Measurements from ENCODE around the gene DES. TPM values are rescaled to one million over a fixed set of nuclear protein-coding genes. Genes with fewer than 3 reads are reported as not detected.
A peak's percentile ranks its signal among the peaks of the same experiment; 100 is the strongest.

The DES gene
- total RNA-seq, 1 experiment from 2014 or later = not detected

DNA sequence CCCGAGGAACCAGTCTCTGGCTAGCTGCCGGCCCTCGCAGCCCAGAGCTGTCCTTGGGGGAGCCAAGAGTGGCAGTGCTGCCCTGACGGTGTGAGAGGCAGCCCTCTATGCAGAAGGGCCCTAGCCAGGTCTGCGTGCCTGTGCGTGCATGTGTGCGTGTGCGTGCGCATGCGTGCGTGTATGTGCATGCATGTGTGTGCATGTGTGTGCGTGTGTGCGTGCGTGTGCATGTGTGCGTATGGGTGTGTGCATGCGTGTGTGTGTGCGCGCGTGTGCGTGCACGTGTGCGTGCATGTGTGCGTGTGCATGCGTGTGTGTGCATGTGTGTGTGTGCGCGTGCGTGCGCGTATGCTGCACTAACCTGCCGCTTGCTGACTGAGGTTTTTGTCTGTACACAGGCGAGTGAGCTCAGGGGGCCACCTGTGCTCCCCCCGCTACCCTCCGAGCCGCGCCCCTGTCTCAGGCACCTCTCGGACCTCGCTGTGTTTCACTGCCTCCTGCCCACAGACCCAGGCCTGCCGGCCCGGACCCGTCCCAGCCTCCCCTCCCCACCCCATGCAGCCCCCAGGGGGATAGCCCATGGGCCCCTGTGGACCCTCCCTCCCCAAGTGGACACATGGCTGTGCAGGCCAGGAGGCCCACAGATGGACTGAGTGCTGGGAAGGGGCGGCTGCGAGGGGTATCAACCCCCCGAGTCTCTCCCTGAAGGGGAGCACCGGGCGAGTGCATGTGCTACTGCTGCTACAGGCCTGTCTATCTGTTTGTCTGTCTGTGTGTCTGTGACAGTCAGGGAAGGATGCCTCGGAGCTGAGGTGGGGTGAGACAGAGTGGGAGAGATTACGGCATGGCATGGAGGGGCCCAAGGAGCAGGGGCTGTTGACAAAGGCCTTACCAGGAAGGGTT lies 47.7 kb downstream of the DES start:
- in situ Hi-C loops (cut with HindIII; ENCODE audit: low sequenced_read_pairs) = no loop called here
- DNase-seq (ENCODE audit: low spot score) = no peak

DNA sequence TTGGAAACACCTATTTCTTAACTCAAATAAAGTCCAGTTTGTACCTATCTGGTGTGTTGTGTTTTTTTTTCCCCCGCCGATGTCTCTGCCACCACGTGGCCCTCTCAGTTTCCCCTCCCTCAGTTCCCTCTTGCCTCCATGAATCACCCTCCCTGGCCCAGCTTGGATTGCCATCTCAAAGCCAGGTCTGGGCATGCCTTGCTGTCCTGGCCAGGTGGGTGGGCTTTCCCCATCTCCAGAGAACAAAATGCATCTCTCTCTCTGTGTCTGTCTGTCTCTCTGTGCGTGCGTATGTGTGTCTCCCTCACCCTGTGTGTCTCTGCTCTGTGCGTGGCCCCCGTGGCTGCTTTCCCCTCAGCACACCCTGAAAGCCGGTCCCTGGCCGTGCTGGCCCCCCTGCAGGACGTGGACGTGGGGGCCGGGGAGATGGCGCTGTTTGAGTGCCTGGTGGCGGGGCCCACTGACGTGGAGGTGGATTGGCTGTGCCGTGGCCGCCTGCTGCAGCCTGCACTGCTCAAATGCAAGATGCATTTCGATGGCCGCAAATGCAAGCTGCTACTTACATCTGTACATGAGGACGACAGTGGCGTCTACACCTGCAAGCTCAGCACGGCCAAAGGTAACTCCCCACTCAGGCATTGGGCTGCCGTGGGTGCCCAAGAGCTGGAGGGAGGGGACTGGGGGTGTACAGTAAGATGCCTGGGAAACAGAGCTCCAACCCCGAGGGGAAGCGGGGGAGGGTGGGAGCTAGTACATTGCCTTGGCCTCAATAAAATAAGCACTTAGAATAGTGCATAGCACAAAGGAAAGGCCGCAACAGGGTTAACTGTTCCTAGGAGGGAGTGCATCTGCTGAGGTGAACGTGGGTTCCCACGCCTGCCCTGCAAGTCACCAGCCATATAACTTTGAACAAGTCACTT lies 48.9 kb downstream of the DES start:
- in situ Hi-C loops (cut with HindIII; ENCODE audit: low sequenced_read_pairs) = no loop called here
- no peak for DNase-seq (ENCODE audit: low spot score)

DNA sequence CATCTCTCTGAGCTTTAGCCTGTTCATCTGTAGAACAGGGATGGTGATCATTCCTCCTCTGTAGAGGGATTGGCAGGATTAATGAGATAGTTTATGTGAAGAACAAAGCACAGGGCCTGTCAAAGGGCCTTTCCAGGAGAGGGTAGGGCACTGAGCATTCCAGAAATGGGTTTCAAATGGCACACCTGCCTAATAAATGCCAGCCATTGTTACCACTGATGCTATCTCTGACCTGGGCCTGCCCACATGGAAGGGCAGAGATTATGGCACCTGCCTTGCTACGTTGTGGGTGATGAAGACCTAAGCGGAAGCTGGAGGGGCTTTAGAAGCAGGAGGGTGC lies 49.5 kb downstream of the DES start:
- no peak for DNase-seq (ENCODE audit: low spot score)
- in situ Hi-C loops (cut with HindIII; ENCODE audit: low sequenced_read_pairs) = no loop called here

DNA sequence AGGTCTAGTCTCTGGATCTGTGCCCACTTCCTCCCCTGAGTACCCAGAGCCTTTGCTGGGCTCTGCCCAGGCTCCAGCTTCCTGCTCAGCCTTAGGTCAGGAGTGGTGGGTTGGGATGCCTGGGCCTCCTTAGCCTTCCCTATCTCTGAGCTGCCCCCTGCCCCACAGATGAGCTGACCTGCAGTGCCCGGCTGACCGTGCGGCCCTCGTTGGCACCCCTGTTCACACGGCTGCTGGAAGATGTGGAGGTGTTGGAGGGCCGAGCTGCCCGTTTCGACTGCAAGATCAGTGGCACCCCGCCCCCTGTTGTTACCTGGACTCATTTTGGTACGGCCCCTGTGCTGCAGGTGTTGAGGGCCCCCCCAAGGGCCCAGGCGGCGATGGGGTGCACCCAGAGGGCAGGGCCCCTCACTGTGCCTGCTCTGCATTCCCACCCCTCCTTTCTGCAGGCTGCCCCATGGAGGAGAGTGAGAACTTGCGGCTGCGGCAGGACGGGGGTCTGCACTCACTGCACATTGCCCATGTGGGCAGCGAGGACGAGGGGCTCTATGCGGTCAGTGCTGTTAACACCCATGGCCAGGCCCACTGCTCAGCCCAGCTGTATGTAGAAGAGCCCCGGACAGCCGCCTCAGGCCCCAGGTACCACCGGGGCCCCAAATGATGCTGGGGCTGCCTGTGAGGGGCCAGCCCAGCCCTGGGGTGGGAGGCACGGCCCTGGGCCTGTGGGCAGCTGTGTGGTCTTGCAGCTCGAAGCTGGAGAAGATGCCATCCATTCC lies 50.4 kb downstream of the DES start:
- in situ Hi-C loops (cut with HindIII; ENCODE audit: low sequenced_read_pairs) = no loop called here
- no peak for DNase-seq (ENCODE audit: low spot score)

DNA sequence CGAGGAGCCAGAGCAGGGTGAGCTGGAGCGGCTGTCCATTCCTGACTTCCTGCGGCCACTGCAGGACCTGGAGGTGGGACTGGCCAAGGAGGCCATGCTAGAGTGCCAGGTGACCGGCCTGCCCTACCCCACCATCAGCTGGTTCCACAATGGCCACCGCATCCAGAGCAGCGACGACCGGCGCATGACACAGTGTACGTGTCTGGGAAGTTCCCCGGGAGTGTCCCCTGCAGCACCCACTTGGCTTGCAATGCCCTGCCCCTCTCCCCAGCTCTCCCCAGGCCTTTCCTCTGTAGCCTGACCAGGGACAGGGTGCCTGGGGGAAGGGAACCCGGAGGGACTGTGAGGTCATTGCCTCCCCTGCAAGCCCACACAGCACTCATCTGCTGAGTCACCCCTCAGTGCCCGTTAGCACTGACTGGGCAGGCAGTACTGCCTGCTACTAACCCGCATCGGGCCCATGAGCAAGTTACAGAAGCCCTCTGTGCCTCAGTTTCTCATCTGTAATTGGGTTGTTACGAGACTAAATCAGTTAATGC lies 51.1 kb downstream of the DES start:
- in situ Hi-C loops (cut with HindIII; ENCODE audit: low sequenced_read_pairs) = no loop called here
- DNase-seq (ENCODE audit: low spot score) = no peak

DNA sequence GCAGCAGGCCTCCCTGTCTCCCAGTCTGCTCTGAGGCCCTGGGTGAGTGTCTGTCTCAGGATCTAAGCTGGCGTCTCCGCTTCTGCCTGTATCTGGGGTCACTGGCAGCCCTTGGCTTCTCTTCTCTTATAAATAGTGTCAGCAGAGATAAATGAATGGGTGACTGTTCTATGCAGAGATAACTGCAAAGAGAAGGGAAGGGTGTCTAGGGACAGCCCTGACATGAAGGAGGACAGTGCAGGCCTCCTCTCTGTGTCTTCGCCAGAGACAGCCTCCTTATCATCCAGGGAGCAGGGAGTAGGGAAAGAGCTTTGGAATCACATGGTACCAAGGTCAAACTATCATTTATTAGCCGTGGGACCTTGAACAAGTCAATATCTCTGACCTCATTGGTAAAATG lies 52.3 kb downstream of the DES start:
- DNase-seq (ENCODE audit: low spot score) = no peak
- in situ Hi-C loops (cut with HindIII; ENCODE audit: low sequenced_read_pairs) = no loop called here

DNA sequence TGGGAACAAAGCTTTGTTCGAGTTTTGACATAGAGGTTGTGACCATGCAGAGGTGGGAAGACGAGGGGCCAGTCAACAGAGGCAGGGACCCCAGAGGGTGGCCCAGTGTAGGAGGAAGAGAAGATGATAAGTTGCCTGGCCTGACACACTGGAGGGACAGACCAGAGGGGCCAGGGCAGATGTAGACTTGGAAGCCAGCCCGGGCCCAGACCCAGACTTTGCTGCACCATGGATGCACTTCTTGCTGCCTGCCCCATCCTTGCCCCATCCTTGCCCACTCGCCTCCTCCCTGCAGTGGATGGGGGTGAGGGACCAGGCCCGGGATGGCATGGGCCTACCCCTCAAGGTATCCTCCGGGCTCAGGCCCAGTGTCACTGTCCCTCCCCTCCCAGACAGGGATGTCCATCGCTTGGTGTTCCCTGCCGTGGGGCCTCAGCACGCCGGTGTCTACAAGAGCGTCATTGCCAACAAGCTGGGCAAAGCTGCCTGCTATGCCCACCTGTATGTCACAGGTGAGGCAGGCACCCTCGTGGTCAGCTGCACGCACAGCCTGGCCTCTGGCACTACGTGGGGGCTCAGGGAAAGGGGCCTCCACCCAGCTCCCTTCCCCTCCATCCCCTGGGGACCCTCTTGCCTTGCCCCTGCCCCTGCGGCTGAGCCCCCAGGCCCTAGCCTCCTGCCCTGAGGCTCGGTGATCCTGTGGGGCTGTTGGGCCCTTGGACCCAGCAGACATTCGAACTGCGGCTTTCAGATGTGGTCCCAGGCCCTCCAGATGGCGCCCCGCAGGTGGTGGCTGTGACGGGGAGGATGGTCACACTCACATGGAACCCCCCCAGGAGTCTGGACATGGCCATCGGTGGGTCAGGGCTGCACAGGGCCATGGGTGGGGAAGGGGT lies 53.5 kb downstream of the DES start:
- no peak for DNase-seq (ENCODE audit: low spot score)
- in situ Hi-C loops (cut with HindIII; ENCODE audit: low sequenced_read_pairs) = no loop called here

DNA sequence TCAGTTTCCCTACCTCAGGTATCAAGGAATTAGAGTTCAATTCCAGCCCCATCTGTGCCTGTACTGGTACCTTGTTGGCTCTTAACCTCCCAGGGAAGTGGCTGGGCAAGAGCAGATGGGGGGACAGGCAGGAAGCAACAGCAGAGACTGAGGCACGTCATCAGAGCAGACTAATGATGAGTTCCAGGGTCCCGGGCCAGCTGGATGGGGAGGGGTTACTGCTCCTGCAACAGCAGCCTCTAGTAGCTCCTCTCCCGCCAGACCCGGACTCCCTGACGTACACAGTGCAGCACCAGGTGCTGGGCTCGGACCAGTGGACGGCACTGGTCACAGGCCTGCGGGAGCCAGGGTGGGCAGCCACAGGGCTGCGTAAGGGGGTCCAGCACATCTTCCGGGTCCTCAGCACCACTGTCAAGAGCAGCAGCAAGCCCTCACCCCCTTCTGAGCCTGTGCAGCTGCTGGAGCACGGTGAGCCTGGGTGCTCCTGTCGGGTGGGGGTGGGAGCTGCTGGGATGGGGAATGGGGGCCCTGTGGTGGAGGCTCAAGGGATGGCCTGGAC lies 54.5 kb downstream of the DES start:
- in situ Hi-C loops (cut with HindIII; ENCODE audit: low sequenced_read_pairs) = no loop called here
- no peak for DNase-seq (ENCODE audit: low spot score)

DNA sequence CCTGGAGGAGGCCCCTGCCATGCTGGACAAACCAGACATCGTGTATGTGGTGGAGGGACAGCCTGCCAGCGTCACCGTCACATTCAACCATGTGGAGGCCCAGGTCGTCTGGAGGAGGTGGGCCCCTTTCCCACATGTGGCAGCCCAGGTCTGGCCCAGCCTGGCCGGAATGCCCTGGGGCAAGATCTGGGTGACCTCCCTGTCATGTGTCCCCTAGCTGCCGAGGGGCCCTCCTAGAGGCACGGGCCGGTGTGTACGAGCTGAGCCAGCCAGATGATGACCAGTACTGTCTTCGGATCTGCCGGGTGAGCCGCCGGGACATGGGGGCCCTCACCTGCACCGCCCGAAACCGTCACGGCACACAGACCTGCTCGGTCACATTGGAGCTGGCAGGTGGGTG lies 55.3 kb downstream of the DES start:
- no peak for DNase-seq (ENCODE audit: low spot score)
- in situ Hi-C loops (cut with HindIII; ENCODE audit: low sequenced_read_pairs) = no loop called here

DNA sequence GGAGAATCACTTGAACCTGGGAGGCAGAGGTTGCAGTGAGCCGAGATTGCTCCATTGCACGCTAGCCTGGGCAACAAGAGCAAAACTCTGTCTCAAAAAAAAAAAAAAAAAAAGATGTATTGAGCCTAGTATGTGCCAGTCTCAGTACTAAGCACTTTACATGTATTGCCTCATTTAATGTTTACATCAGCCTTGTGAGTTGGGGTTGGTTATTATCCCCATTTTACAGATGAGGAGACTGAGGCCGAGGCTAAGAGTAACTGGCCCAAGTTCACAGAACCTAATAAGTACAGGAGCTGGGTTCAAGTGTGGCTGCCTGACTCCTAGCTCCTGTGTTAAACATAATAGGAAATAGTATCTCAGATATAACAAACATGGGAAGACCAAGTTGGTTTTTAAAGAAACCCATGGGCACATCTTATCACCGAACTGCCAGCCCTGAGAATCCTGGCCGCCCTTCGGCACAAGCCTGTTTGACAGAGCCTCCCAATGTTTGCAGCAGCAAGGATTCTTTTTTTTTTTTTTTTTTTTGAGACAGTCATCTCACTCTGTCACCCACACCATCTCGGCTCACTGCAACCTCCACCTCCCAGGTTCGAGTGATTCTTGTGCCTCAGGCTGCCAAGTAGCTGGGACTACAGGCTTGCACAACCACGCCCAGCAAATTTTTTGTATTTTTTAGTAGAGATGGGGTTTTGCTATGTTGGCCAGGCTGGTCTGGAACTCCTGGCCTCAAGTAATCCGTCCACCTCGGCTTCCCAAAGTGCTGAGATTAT lies 56.3 kb downstream of the DES start:
- DNase-seq (ENCODE audit: low spot score) = no peak
- in situ Hi-C loops (cut with HindIII; ENCODE audit: low sequenced_read_pairs) = no loop called here

DNA sequence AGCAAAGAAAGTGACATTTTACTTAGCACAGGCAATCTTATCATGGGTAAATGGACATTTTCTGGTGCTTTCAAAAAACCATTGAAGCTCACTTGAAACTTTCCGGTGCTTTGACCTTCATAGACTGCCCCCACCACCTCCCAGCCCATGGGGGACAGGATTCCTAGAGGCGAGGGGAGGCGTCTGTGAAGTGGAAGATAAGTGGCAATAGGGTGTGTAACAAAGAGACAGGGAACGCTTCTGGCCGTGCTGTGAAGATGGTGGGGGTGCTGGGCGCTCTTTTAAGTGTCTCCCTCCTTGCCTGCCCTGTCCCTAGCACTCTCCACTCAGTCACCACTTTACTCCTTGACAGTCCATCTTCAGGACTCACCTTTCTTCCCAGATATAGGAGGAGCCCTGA lies 57.1 kb downstream of the DES start:
- no peak for DNase-seq (ENCODE audit: low spot score)
- in situ Hi-C loops (cut with HindIII; ENCODE audit: low sequenced_read_pairs) = no loop called here

DNA sequence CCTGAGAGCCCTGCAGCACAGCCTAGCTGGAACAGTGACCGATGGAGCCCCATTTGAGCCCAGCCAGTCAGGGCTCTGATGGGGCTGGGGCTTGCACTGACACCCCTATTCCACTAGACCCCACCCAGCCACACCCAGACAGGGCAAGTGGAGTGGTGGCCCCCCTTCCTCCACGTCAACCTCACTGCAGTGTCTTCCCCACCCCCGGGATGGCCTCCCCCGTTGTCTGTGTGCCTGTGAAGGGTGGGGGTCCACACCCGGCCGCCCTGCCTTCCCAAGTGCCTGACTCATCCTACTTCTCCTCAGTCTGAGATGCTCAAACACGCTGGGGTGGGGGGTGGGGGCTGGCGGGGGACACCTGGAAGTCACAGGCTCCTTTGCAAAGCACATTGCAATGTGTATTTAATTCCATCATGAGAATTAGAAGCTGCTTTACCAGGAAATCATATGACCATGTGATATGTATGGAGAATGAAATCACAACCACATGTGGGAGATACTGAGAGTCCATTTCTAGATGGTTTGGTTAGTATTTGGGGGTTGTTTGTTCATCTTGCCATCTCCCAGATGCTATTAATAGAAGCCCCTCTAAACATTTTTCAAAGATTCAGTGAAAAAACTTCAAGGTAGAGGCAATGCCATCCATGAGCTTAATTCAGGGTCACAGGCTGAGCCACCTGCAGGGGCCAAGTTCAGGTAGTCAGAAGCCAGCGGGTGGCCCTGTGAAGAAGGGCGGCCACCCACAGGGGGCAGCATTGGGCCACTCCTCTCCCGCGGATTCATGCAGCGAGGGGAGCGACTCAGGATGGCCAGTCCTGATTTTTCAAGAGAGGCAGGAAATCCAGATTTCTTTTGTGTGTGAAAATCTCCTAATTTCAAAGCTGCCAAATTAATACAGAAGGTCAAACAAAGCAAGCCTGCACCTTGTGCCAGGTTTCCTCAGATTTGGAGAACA lies 57.8 kb downstream of the DES start:
- in situ Hi-C loops (cut with HindIII; ENCODE audit: low sequenced_read_pairs) = no loop called here
- peak; percentile 79 for DNase-seq (ENCODE audit: low spot score)

Other genes starting within 250 kb of the DES start
- gene SLC23A3, start 248.3 kb upstream of the DES start, total RNA-seq (2014; rRNA removed; shearing (Covaris generic)) = not detected in 2 replicates
- gene CNPPD1, start 241.5 kb upstream of the DES start, total RNA-seq (2014; rRNA removed; shearing (Covaris generic)) = 34.7 and 39.0 TPM in 2 replicates
- gene RETREG2, start 240.1 kb upstream of the DES start, total RNA-seq (2014; rRNA removed; shearing (Covaris generic)) = 55.4 and 64.6 TPM in 2 replicates
- gene ZFAND2B, start 211.6 kb upstream of the DES start, total RNA-seq (2014; rRNA removed; shearing (Covaris generic)) = 24.8 and 26.9 TPM in 2 replicates
- 14.1 and 21.5 TPM in 2 replicates for gene ABCB6, start 199.4 kb upstream of the DES start, total RNA-seq (2014; rRNA removed; shearing (Covaris generic))
- gene ATG9A, start 188.7 kb upstream of the DES start, total RNA-seq (2014; rRNA removed; shearing (Covaris generic)) = 24.6 and 26.6 TPM in 2 replicates
- gene ANKZF1, start 188.6 kb upstream of the DES start, total RNA-seq (2014; rRNA removed; shearing (Covaris generic)) = 14.2 and 17.5 TPM in 2 replicates
- gene GLB1L, start 172.9 kb upstream of the DES start, total RNA-seq (2014; rRNA removed; shearing (Covaris generic)) = 6.4 and 6.5 TPM in 2 replicates
- gene STK16, start 172.9 kb upstream of the DES start, total RNA-seq (2014; rRNA removed; shearing (Covaris generic)) = 26.4 and 38.1 TPM in 2 replicates
- not detected in 2 replicates for gene TUBA4B, start 165.1 kb upstream of the DES start, total RNA-seq (2014; rRNA removed; shearing (Covaris generic))
- gene TUBA4A, start 164.5 kb upstream of the DES start, total RNA-seq (2014; rRNA removed; shearing (Covaris generic)) = 0.68 and 5.0 TPM in 2 replicates
- 119 and 123 TPM in 2 replicates for gene DNAJB2, start 139.0 kb upstream of the DES start, total RNA-seq (2014; rRNA removed; shearing (Covaris generic))
- 0.18 and 0.71 TPM in 2 replicates for gene PTPRN, start 109.0 kb upstream of the DES start, total RNA-seq (2014; rRNA removed; shearing (Covaris generic))
- not detected in 2 replicates for gene RESP18, start 85.6 kb upstream of the DES start, total RNA-seq (2014; rRNA removed; shearing (Covaris generic))
- 65.8 and 67.4 TPM in 2 replicates for gene DNPEP, start 30.5 kb upstream of the DES start, total RNA-seq (2014; rRNA removed; shearing (Covaris generic))
- gene SPEG, start 16.5 kb downstream of the DES start, total RNA-seq (2014; rRNA removed; shearing (Covaris generic)) = 7.7 and 11.1 TPM in 2 replicates
- gene GMPPA, start 80.5 kb downstream of the DES start, total RNA-seq (2014; rRNA removed; shearing (Covaris generic)) = 60.6 and 62.3 TPM in 2 replicates
- 0.25 TPM in 1 of 2 replicates, not detected in the other for gene ASIC4, start 96.1 kb downstream of the DES start, total RNA-seq (2014; rRNA removed; shearing (Covaris generic))
- 87.3 and 89.2 TPM in 2 replicates for gene CHPF, start 125.4 kb downstream of the DES start, total RNA-seq (2014; rRNA removed; shearing (Covaris generic))
- 9.0 and 11.1 TPM in 2 replicates for gene TMEM198, start 125.7 kb downstream of the DES start, total RNA-seq (2014; rRNA removed; shearing (Covaris generic))
- gene OBSL1, start 153.2 kb downstream of the DES start, total RNA-seq (2014; rRNA removed; shearing (Covaris generic)) = 106 and 117 TPM in 2 replicates
- gene INHA, start 153.9 kb downstream of the DES start, total RNA-seq (2014; rRNA removed; shearing (Covaris generic)) = 1.3 TPM in 1 of 2 replicates, not detected in the other
- gene STK11IP, start 179.5 kb downstream of the DES start, total RNA-seq (2014; rRNA removed; shearing (Covaris generic)) = 22.8 and 35.2 TPM in 2 replicates
- 4.1 and 5.0 TPM in 2 replicates for gene SLC4A3, start 209.3 kb downstream of the DES start, total RNA-seq (2014; rRNA removed; shearing (Covaris generic))